AG04450 (cell line): ENCODE results near the gene DOK5. TPM values are rescaled to one million over a fixed set of nuclear protein-coding genes. Genes with fewer than 3 reads are reported as not detected.

Experiments used
- CTCF ChIA-PET: fragments of 300-600, 350-600 bp; formaldehyde crosslinking; extraction: SDS; loops from one replicate; lab custom pipeline; 2022; ENCODE audit warnings: antibody characterized with exemption, inconsistent platforms; lab: Charles Lee
- POLR2A ChIA-PET: fragments of 350-600 bp; formaldehyde crosslinking; extraction: SDS; loops from one replicate; lab custom pipeline; 2021; ENCODE audit warnings: antibody characterized with exemption, inconsistent platforms; lab: Yijun Ruan, JAX
- DNase-seq: peaks from one replicate; pipeline ENCODE4 v3.0.0-alpha.2; 2011; ENCODE audit warnings: low read depth, low spot score
- H3K27ac ChIP-seq: one replicate; pipeline ENCODE4 v1.5.1; 2012; ENCODE audit warnings: low read depth, low read length, control low read depth
- H3K27me3 ChIP-seq: one replicate; pipeline ENCODE4 v1.6.0; 2012; ENCODE audit warnings: low read length; ENCODE audit not compliant: control insufficient read depth, insufficient read depth
- H3K4me3 ChIP-seq: 2 replicates; pipeline ENCODE4 v1.5.1; 2011; ENCODE audit warnings: mild to moderate bottlenecking, low read depth, low read length, control low read depth
- H3K9me3 ChIP-seq: 2 replicates; pipeline ENCODE4 v1.5.1; 2012; ENCODE audit warnings: low read length; ENCODE audit not compliant: control insufficient read depth, insufficient read depth
- CTCF ChIP-seq: IDR thresholded peaks from 2 replicates; pipeline ENCODE4 v1.5.1; 2011; ENCODE audit warnings: low read depth, low read length, control low read depth, inconsistent platforms
- polyA plus RNA-seq: library from polyadenylated mRNA; depleted of rRNA; stranded (reverse); fragments of >200 nt; gene quantifications from 2 replicates; pipeline ENCODE4 v1.2.3, GENCODE V29; 2011

DOK5 gene
- polyA plus RNA-seq, 1 experiment = 1.9 TPM

DNA sequence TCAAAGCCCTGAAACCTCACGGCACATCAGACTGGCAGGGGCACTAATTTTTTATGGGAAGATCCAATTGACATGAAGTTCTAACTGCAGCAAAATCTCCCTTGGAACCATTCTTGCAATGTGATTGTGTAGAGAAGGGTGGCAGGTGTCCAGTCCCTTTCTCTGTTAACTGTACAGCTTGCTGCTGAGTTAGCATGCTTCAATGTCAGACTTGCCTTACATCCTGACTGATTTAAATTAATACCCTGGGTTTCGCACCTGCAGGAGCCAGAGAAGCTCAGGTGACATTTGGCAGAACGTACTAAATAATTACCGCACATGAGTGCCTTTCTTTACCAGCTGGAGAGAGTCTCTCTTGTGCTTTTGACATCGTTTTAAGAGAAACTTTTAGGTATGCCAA is 123.0 kb downstream of the DOK5 start:
- CTCF ChIA-PET = no interaction called here

DNA sequence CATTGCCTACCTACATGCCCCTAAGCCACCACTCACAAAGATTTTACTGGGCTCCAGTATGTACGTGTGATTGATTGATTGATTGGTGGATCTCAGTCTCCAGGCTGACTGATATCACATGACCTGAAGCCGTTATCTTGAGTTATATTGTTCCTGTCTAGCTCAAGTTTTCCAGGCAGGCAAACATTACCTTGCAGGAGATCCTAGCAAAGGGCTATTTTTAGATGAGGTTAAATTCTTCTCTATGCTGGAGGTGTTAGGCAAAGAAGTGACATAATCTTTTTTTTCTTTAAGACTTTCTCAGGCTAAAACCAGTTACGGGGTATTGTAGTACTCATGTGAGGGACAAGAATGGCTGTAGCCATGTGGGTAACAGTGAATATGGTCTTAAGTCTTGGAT is 125.2 kb downstream of the DOK5 start:
- no peak for TF ChIP-seq CTCF
- DNase-seq = no peak
- H3K4me3 ChIP-seq = no peak overlapping the region
- no peaks in the 10 kb centered on the region for H3K9me3 ChIP-seq
- POLR2A ChIA-PET = no interaction called here
- no peak overlapping the region for H3K27ac ChIP-seq
- H3K27me3 ChIP-seq = no peaks in the 10 kb centered on the region
- CTCF ChIA-PET = interaction anchor here (0.5 kb wide), 1 partner anchor 380 kb away, joined by 5 read pairs; no protein-coding TSS in a partner anchor

More for the DNA sequence above, 123.0 kb downstream of the DOK5 start:
- TF ChIP-seq CTCF = no peak
- DNase-seq = no peak
- H3K9me3 ChIP-seq = no peaks in the 10 kb centered on the region
- no peaks in the 10 kb centered on the region for H3K27me3 ChIP-seq
- H3K27ac ChIP-seq = no peak overlapping the region
- POLR2A ChIA-PET = no interaction called here
- no peak overlapping the region for H3K4me3 ChIP-seq

- H3K27me3 ChIP-seq = no peaks in the 10 kb centered on the region
- no peak overlapping the region for H3K27ac ChIP-seq
- H3K9me3 ChIP-seq = no peaks in the 10 kb centered on the region
- ChIA-PET CTCF (no interaction called here), POLR2A (no interaction called here)
- TF ChIP-seq CTCF = no peak
- H3K4me3 ChIP-seq = no peak overlapping the region
- no peak for DNase-seq
Observed at GRCh38 chr20:54601831-54602515, 126.6 kb downstream of the DOK5 start.

GRCh38 chr20:54605319-54605718 is 129.9 kb downstream of the DOK5 start:
- no peaks in the 10 kb centered on the region for H3K27me3 ChIP-seq
- H3K27ac ChIP-seq = no peak overlapping the region
- POLR2A ChIA-PET = no interaction called here
- TF ChIP-seq CTCF = no peak
- H3K9me3 ChIP-seq = no peaks in the 10 kb centered on the region
- no peak for DNase-seq
- CTCF ChIA-PET = no interaction called here
- no peak overlapping the region for H3K4me3 ChIP-seq

DNA sequence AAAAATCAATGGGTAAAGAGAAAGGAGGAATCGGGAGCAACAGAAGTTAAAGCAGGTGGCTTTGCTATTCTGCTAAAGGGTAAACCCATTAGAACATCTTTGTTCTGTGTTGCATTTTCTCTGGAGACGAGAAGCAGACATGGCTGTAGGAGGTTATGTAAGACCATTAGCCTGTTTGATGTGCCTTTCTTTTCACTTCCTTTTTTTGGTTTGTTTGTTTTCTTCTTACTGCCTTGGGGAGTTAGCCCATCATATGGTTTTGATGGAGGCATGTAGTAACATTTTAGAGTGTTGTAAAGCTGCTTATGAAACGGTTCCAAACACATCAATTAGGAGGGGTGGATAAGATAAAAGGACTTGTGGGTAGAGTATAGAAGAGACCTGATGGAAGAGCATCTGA is 131.0 kb downstream of the DOK5 start:
- ChIA-PET POLR2A (no interaction called here), CTCF (no interaction called here)
- Histone ChIP-seq H3K9me3 (no peaks in the 10 kb centered on the region), H3K27ac (no peak overlapping the region), H3K27me3 (no peaks in the 10 kb centered on the region), H3K4me3 (no peak overlapping the region)
- TF ChIP-seq CTCF = no peak
- no peak for DNase-seq
